HG02759 (cell line): ENCODE data around the gene AQR.
"Not testable (repeated sequence)": the region's sequence is repeated elsewhere in the genome, so short reads cannot be mapped to it uniquely, and the experiment has no call there.

Experiments
- ATAC-seq: cut with Tn5 transposase; IDR thresholded peaks from one replicate; pipeline ENCODE4 v1.9.1; 2021; ENCODE audit warnings: mild to moderate bottlenecking, moderate library complexity; ENCODE audit not compliant: unreplicated experiment

Gene AQR

DNA sequence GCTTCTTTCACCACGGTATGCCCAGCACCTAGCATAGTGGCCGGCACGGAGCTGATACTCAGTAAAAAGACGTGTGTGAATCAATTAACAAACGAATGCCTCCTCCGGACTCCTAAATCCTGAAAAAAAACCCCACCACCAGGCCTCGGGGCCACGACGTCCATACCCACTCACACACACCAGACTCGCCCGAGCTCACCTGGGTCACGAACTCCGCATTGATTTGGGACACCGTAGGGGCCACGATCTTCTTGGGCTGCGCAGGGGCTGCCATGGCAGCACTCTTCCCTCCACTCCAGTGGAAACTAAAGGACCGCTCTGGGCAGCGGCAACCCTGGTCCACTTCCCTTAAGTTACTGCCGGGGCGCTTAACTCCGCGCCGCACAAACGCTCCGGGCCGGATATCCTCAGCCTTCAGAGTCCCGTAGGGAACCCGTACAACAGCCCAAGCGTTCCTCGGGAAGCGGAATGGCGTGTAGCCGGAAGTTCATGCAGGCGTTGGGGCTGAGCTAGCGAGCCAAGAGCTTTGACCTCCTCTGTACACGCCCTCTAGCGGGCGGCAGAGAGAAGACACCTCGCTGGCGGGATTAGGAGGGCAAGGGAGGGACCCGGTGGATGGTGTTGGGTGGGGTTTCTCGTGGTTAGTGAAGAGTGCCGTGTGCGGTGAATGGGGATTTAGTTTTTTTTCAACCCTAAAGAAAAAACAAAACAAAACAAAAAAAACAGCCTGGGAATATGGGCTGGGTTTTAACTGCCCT, at the start of gene AQR:
Gene AQR, minus strand, starts transcription at position 403 of the 758 bp plus-strand sequence. Its CDS starts 129 bp downstream, at position 274.
- ATAC-seq: peak; percentile 99

DNA sequence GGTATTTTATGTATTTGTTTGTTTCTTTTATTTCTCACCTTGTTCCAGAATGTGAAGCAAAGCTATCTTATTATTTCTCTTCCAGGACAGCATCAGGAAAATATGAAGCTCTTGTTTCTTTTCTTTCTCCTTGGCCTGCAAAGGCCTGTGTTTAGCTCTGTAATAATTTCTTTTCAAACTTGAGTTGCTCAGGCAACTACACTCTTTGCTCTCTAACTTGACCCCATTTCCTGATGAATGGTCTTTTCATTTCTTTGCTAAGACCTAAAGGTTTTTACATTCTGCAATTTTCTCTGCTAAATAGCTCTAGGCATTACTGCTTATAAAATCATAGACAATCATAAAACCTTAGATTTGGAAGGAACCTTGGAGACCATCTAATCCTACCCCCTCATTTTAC, 44.7 kb upstream of the AQR start:
- ATAC-seq: no peak

DNA sequence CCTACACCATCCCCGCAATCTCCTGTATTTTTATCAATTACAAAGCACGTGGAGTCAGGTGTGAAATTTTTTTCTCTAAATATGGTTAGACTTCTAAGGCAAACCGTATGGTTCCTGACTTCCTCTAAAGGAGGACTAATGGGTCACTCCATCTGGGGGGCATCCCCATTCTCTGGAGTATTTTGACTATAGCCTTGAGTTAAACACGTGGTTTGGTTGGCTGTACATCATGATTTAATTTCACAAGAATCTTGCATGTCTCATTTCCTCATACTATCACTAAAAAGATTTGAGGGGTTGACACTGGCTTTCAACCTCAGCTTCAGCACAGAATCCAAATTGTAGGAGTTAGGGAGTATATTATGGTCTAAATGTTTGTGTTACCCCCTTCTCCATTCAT, 43.8 kb upstream of the AQR start:
- ATAC-seq: no peak

DNA sequence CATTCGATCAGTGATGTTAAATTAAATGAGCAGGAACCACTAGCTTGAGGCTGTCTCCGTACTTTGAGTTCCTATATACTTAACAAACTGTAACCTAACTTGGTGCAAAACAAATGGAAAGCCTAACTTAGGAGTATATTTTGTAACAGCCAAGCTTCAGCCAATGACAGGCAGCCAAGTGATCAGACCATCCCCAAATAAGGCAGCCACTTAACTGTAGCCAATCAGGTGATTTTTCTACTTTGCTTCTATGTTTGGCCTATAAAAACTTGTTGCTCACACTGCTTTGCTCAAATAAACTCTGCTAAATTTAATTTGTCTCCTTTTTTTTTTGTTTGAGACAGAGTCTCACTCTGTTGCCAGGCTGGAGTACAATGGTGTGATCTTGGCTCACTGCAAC, 37.9 kb upstream of the AQR start:
- ATAC-seq: no peak

DNA sequence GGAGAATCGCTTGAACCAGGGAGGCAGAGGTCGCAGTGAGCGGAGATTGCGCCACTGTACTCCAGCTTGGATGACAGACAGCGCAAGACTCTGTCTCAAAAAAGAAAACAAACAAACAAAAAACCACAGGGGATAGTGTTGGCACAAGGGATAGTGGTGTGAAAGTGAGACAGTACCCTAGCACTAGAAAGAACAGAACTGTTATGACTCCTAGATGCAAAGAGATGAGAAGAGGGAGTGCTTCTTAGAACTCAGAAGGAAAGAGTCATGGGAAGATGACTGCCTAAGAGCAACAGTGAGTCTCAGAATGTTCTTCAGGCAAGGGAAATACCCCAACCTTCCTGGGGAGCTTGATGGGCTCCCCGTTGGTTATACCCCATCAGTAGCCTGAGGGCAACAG, 36.4 kb upstream of the AQR start:
- no peak for ATAC-seq

DNA sequence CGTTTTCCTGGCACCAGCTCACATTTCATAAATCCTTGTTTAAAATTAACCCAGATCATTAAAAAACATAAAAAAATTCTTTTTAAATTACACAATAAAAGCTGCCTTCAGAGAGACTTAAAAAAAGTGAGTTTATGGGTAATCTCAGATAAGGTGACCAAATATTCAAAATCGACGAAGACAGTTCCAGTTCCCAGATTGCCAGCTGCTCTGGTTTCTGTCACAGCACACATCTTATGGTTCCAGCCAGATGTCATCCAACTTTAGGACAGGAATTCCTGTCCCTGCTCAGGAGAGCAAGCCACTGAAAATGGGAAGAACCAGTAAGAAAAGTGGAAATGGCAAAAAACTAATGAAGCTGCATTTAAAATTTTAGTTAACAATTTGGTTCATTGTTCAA, 34.4 kb upstream of the AQR start:
- no peak for ATAC-seq

DNA sequence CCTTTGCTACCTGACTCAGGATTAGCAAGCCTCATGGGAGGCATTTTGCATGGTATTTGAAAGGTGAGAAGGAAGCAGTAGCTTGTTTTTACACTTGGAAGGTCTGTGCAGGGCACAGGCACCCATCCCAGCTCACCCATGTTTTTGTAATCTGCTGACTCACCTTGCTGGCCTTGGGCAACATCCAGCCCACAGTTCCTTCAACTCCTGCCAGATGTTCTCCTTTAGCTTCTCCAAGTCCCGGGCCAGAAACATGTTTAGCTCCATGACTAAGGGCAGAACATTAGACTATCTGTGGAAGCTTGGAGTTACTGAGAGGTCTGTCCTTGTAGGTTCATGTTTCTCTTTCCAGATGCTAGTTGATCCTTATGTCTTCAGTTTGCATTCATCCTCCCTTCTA, 31.0 kb upstream of the AQR start:
- no peak for ATAC-seq

DNA sequence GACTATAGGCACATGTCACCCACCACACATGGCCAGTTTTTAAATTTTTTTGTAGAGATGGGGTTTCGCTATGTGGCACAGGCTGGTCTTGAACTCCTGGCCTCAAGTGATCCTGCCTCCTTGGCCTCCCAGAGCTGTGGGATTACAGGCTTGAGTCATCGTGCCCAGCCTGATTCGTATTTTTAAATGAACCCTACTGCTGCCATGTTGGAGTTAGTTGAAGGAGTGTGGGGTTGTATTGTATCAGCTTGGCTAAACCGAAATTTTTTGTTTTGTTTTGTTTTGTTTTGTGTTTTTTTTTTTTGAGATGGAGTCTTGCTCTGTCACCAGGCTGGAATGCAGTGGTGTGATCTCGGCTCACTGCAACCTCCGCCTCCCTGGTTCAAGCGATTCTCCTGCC, 30.4 kb upstream of the AQR start:
- ATAC-seq: no peak

DNA sequence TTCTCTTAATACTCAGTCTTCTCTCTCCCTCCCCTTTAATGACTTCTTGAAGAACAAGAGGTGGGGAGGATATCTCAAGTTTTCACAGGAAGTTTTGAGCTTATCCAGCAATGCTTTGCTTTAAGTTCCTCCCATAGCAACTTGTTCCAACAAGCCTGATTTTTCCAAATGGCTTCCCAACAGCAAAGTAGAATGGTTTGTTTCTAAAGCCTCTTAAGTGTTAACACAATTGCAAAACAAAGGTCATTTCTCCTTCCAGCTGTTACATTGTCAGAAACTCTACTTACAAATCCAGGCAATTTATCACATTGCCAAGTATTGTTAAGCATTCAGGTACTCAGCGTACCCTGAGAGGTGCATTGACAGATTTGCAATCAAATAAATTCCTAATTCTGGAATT, 25.4 kb upstream of the AQR start:
- no peak for ATAC-seq

DNA sequence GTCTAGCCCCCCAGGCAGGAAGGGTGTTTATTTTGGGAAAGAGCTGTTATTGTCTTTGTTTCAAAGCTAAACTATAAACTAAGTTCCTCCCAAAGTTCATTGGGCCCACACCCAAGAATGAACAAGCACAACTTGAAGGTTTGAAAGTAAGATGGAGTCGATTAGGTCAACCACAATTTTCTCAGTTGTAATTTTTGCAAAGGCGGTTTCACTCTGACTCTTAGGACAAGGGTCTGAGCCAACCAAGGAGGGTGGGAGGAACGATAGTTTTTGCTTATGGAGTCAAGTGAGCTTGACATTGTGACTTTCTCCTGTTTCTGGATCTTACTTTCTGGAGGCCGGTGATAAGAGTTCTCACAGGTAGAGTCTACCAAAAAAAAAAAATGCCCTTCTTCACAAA, 24.3 kb upstream of the AQR start:
- ATAC-seq: peak; percentile 93

DNA sequence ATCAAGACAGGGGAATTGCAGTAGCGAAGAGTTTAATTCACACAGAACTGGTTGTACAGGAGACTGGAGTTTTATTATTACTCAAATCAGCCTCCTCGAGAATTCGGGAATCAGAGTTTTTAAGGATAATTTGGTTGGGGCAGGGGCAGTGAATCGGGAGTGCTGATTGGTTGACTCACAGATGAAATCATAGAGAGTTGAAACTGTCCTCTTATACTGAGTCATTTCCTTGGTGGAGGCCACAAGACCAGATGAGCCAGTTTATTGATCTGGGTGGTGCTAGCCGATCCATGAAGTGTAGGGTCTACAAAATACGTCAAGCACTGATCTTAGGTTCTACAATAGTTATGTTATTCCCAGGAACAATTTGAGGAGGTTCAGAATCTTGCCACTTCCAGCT, 23.9 kb upstream of the AQR start:
- ATAC-seq: peak; percentile 33

DNA sequence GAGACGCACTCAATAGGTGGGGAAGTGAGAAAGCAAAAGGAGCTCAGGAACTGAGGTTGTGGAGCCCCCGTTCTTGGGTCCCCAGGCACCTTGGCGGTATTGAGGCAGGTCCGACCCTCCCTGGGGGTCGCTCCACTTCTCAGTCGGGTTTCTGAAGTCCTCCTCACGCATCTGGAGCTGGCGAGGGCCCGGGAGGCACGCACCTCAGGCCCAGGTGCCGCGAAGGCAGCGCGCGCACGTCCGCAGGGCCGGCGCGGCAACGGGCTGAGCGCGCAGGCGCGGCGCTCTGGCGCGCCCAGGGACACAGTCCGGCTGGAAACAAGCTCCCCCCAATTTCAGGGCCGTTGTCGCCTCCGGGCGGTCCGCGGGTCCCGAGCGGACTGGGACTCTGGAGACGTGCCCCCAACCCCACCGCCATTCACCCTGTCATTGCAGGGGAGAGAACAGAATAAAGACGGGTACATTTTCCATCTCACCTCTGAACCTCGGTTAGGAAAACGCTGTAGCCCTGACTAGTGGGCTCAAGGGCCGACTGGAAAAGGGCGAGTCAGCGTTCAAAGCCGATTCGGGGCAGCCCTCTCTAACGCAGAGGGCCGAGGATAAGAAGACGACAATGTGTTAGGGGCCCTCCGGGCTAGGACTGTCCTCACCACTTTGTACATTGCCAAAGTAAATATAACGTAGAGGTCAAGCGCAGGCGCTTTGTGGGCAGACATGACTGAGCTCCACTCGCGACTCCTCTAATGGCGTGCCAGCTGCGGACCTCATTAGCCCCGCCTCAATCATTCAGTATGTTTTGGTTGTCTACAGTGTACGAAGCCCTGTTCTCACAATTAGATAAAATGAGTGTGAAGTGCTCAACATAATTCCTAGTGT, 18.7 kb upstream of the AQR start, which contains the start of gene ZNF770:
Gene ZNF770, minus strand, starts transcription at position 261 of the 876 bp plus-strand sequence. CDS start 4,853 bp downstream, outside the sequence.
- ATAC-seq: peak; percentile 85

DNA sequence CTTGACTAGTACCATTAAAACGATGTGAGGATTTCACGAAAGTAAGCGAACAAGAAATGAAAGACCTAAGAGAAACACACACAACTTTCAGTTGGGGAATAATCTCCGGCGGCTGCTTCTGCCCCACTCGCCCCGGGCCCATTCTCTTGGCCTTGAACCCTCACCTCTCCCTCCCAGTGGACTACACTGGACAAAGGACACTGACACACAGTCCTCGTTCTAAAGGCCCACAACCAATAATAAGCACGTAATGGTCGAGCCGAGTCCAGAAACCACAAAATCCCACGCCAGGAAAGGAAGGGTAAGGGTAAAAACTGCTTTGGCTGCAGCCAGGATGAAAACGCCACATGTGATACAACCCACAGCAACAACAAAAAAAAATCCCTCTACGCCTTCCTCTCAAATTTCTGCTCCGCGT, 18.1 kb upstream of the AQR start:
- ATAC-seq: peak; percentile 1

DNA sequence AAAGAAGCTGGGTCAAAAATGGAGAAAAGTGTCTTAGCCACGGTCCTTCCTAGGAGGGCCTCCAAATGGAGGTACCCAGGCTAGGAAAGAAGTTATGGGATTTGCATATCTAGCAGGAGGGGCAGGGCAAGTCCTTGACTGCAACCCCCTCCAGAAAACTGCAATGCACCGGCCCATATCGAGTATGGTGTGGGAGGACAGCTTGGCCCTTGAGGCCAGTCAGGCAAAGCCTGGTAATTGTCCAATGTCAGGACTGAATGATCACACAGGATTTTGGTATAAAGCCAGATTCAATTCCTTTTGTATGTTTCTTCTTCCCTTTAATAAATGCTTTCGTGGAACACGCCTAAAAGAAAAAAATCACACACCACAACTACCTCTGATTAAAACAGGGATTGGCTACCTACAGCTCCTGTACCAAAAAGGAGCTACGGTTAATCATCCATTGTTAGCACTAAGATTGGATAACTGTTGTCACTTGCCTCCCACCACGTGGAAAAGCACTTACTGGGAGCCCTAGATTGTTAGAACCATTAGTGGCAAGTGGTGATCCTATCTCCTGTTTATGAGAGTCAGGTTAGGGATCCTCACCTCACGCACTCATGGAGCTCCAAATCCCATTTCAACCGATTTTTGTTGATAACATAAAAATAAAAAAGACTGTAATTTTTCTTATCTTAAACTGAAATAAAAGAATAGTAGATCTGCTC, 17.4 kb upstream of the AQR start:
- ATAC-seq: no peak

DNA sequence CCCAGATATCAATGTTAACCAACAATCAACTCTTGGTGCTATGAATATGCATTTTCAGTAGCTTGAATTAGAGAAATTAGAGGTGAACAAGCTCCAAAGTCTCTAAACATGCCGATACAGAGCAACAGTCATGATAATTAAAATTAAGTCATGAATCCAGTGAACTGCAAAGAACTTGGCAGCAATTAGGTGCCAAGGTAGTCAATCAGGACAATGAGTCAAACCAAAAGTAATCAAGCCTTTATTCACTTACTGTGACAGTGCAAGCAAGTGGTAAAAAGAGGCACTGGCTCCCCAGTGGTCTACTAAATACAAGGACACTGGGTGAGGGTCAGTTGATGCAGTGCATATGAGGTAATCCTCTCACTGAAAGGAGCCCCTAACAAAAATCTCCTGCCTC, 16.8 kb upstream of the AQR start:
- ATAC-seq: no peak

DNA sequence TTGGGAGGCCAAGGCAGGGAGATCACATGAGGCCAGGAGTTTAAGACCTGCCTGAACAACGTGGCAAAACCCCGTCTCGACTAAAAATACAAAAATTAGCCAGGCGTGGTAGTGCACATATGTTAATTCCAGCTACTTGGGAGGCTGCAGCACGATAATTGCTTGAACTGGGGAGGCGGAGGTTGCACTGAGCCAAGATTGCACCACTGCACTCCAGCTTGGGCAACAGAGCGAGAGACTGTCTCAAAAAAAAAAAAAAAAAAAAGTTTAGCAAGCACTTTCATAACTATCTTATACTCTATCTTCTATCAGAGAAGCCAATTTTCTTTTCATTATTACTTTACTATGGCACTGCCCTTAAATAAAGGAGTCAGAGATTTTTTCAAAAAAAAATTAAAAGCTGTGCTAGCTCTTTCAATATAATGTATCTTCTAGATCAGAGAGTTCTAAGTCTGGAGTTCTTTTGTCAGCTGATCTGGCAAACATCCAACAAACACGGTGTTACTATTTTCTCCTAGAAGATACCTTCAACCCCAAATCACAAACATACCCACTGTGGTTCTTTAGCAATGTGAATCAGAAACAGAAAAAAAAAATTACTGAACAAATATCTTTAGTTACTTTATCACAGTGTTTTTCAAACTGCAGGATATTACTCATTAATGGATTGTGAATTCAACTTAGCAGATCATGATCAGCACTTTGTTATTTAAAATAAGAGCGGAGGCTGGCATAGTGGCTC, 15.5 kb upstream of the AQR start:
- ATAC-seq: no peak

DNA sequence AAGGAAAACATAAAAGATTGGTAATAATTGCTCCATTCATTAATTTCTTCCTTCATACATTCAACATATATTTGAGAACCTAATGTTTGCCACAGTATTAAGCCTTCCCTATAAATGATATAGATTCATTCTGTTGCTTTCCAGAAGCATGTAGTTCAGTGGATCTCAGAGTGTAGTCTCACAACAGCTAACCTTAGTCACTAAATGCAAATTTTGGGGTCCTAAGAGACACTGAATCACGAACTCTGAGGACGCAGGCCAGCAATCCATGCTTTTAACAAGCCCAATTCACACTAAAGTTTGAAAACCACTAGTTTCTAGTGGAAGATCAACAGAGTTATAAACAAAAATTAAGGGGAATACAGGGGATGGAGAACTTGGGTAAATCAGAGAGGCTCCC, 7.2 kb upstream of the AQR start:
- ATAC-seq: peak; percentile 44

DNA sequence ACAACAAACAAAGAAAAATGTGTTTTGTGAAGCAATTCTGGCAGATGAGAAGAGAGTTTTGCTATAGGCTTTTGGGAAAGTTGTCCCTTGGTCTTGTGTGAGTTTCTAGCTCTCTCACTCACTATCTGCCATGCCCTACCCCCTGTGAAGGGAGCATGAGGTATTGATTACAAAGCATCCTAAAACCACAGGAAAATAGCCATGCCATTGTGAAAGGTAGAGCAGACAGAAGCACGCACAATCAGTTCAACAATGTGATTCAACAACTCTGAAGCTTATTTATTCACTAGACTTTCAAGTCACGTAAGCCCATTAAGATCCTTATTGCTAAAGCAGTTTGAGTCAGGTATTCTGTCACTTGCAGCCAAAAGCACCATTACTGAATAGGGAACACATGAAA, 6.5 kb upstream of the AQR start:
- no peak for ATAC-seq

DNA sequence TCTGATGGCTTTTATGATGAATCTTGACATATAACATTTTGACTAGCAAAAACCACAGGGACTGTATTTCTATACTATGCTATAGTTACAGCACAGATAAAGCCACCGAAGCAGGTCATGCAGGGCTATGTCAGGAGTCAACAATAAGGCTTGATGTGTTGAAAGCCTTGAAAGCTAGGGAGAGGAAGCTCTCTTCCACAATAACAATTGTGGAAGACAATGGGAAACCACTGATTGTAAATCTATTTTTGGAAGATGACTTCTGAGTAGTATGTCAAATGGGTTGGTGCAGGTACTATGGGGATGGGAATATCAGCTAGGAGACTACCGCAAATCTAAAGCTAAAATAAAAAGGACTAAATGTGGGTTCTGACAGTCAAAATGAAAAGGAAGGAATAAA, 4.0 kb upstream of the AQR start:
- ATAC-seq: no peak

DNA sequence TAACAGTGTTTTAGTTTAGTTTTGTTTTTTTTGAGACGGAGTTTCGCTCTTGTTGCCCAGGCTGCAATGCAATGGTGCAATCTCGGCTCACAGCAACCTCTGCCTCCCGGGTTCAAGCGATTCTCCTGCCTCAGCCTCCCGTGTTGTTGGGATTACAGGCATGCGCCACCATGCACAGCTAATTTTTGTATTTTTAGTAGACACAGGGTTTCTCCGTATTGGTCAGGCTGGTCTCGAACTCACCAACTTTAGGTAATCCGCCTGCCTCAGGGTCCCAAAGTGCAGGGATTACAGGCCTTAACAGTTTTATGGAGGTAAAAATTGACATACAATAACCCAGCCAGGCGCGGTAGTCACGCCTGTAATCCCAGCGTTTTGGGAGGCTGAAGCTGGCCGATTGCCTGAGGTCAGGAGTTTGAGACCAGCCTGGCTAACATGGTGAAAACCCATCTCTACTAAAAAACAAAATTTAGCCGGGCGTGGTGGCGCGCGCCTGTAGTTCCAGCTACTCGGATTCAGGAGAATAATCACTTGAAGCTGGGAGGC, 629 bp upstream of the AQR start:
- ATAC-seq: not testable (repeated sequence)
